Panc1 (cell line): Measurements from ENCODE around the gene PDCD4. TPM values are rescaled to one million over a fixed set of nuclear protein-coding genes. Genes with fewer than 3 reads are reported as not detected.

Experiments
- ATAC-seq: fragments of 200-7000 bp; cut with Tn5 transposase; 2 replicates; pipeline ENCODE4 v1.9.1; 2020; ENCODE audit warnings: mild to moderate bottlenecking, moderate library complexity
- BruUV-seq: library from RNA; stranded (reverse); fragments of 400-500 nt; replicated peaks from 2 replicates; lab custom pipeline; 2021; lab: Mats Ljungman, UMichigan
- CTCF ChIA-PET: fragments of 300-600 bp; sonication (Branson Sonifier 250); formaldehyde crosslinking; loops from one replicate; lab custom pipeline; 2022; ENCODE audit warnings: antibody characterized with exemption; lab: Charles Lee
- POLR2A ChIA-PET: fragments of 300-600 bp; sonication (Branson Sonifier 250); formaldehyde crosslinking; loops from one replicate; lab custom pipeline; 2022; ENCODE audit warnings: antibody characterized with exemption; lab: Charles Lee
- DNase-seq: peaks from one replicate; pipeline ENCODE4 v3.0.0-alpha.2; 2010; ENCODE audit warnings: low read depth, low spot score
- H3K27ac ChIP-seq: 2 replicates; pipeline ENCODE4 v1.5.1; 2011; ENCODE audit warnings: mild to moderate bottlenecking, low read length, inconsistent platforms
- H3K27me3 ChIP-seq: fragments of 200-500 bp; sonication (Bioruptor generic); 2 replicates; pipeline ENCODE4 v1.6.0; 2014; ENCODE audit warnings: low read length, inconsistent platforms; ENCODE audit not compliant: control insufficient read depth, insufficient read depth
- H3K36me3 ChIP-seq: fragments of 200-500 bp; sonication (Bioruptor generic); 2 replicates; pipeline ENCODE4 v1.5.1; 2014; ENCODE audit warnings: inconsistent platforms, mild to moderate bottlenecking, low read length, moderate library complexity; ENCODE audit not compliant: control insufficient read depth, insufficient read depth
- H3K4me1 ChIP-seq: 2 replicates; pipeline ENCODE4 v1.5.1; 2011; ENCODE audit warnings: inconsistent platforms, mild to moderate bottlenecking, low read length, moderate library complexity; ENCODE audit not compliant: control insufficient read depth, insufficient read depth
- H3K4me3 ChIP-seq, 2 experiments: 2 replicates each; pipeline ENCODE4 v1.5.1; 2011 to 2012; ENCODE audit warnings: low read depth in 2 of 2, low read length in 2 of 2, mild to moderate bottlenecking in 2 of 2, inconsistent platforms in 1 of 2, moderate library complexity in 1 of 2
- H3K9me3 ChIP-seq: fragments of 200-500 bp; sonication (Bioruptor generic); 2 replicates; pipeline ENCODE4 v1.5.1; 2014; ENCODE audit warnings: low read depth, mild to moderate bottlenecking, inconsistent platforms, low read length, moderate library complexity; ENCODE audit not compliant: control insufficient read depth, insufficient read depth
- POLR2AphosphoS5 ChIP-seq: IDR thresholded peaks from 2 replicates; pipeline ENCODE4 v1.6.1; 2012; ENCODE audit warnings: mild to moderate bottlenecking, low read depth, low read length, moderate library complexity
- SIN3A ChIP-seq: IDR thresholded peaks from 2 replicates; pipeline ENCODE4 v1.6.1; 2012; ENCODE audit warnings: low read depth, mild to moderate bottlenecking, low read length, moderate library complexity, borderline replicate concordance; ENCODE audit not compliant: insufficient read depth
- TCF7L2 ChIP-seq: IDR thresholded peaks from 2 replicates; pipeline ENCODE4 v1.6.1; 2011; ENCODE audit warnings: mild to moderate bottlenecking, low read depth, low read length, inconsistent platforms
- in situ Hi-C: cut with HindIII; loops from 2 replicates; pipeline ENCODE4 v1.10.0; 2016; ENCODE audit warnings: low sequenced_read_pairs, low pct_unique_long_range_greater_than_20kb
- intact Hi-C: fragments of 100-400 bp; cut with micrococcal nuclease; formaldehyde crosslinking; loops from one replicate; pipeline ENCODE4 v1.10.0; 2022; ENCODE audit not compliant: unreplicated experiment
- total RNA-seq: library from RNA; stranded (reverse); gene quantifications from one replicate; pipeline ENCODE4 v1.2.1, GENCODE V29; 2021; ENCODE audit not compliant: unreplicated experiment
- TF ChIP-seq, protein P1 (sequence below): fragments of 450-650 bp; IDR thresholded peaks from 2 replicates; pipeline ENCODE4 v1.5.1; 2017; ENCODE audit warnings: mild to moderate bottlenecking
- TF ChIP-seq, protein P2 (sequence below), 2 experiments: IDR thresholded peaks; 2 replicates each; pipeline ENCODE4 v1.6.1; 2011 to 2012; ENCODE audit warnings: low read depth in 2 of 2, control low read depth in 1 of 2, low read length in 1 of 2, mild to moderate bottlenecking in 1 of 2, moderate library complexity in 1 of 2; ENCODE audit not compliant: insufficient read depth in 1 of 2

The PDCD4 gene
- total RNA-seq, 1 experiment from 2014 or later, result 33.6 TPM

DNA sequence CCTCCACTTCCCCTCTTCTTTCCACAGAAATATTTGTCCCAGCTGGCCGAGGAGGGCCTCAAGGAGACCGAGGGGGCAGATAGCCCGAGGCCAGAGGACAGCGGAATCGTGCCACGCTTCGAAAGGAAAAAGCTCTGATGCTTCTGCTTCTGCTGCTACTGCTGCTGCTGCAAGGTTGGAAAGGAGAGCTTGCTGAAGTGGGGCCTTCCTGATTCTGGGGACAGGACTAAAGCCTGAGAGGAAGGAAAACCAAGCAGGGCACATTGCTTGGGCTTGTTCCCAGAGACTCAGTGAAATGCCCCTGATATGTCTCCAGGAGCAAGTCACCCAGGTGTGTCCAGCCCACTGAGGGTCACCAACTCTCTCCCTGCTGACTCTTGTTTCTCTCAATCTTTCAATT, 35.9 kb upstream of the PDCD4 start:
- BruUV-seq, result no TSS peak
- ATAC-seq, result no peak
- Histone ChIP-seq H3K36me3 (no peaks in the 10 kb centered on the region), H3K4me3 (no peak overlapping the region), H3K27me3 (peaks cover 2% of the 10 kb centered on the region; the same call in 1 of the 2 replicates), H3K4me1 (no peaks in the 10 kb centered on the region), H3K27ac (no peak overlapping the region), H3K9me3 (no peaks in the 10 kb centered on the region)
- TF ChIP-seq TCF7L2 (no peak), SIN3A (no peak), POLR2AphosphoS5 (no peak)
- TF ChIP-seq, protein P1, sequence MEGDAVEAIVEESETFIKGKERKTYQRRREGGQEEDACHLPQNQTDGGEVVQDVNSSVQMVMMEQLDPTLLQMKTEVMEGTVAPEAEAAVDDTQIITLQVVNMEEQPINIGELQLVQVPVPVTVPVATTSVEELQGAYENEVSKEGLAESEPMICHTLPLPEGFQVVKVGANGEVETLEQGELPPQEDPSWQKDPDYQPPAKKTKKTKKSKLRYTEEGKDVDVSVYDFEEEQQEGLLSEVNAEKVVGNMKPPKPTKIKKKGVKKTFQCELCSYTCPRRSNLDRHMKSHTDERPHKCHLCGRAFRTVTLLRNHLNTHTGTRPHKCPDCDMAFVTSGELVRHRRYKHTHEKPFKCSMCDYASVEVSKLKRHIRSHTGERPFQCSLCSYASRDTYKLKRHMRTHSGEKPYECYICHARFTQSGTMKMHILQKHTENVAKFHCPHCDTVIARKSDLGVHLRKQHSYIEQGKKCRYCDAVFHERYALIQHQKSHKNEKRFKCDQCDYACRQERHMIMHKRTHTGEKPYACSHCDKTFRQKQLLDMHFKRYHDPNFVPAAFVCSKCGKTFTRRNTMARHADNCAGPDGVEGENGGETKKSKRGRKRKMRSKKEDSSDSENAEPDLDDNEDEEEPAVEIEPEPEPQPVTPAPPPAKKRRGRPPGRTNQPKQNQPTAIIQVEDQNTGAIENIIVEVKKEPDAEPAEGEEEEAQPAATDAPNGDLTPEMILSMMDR, result no peak
- TF ChIP-seq, protein P2, sequence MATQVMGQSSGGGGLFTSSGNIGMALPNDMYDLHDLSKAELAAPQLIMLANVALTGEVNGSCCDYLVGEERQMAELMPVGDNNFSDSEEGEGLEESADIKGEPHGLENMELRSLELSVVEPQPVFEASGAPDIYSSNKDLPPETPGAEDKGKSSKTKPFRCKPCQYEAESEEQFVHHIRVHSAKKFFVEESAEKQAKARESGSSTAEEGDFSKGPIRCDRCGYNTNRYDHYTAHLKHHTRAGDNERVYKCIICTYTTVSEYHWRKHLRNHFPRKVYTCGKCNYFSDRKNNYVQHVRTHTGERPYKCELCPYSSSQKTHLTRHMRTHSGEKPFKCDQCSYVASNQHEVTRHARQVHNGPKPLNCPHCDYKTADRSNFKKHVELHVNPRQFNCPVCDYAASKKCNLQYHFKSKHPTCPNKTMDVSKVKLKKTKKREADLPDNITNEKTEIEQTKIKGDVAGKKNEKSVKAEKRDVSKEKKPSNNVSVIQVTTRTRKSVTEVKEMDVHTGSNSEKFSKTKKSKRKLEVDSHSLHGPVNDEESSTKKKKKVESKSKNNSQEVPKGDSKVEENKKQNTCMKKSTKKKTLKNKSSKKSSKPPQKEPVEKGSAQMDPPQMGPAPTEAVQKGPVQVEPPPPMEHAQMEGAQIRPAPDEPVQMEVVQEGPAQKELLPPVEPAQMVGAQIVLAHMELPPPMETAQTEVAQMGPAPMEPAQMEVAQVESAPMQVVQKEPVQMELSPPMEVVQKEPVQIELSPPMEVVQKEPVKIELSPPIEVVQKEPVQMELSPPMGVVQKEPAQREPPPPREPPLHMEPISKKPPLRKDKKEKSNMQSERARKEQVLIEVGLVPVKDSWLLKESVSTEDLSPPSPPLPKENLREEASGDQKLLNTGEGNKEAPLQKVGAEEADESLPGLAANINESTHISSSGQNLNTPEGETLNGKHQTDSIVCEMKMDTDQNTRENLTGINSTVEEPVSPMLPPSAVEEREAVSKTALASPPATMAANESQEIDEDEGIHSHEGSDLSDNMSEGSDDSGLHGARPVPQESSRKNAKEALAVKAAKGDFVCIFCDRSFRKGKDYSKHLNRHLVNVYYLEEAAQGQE (IDR thresholded peaks at IDR 0.05; ENCODE audit: insufficient read depth in 1 of 2, low read depth in 2 of 2, low read length in 1 of 2), result no peak
- CTCF ChIA-PET, result no interaction called here
- DNase-seq, result no peak
- POLR2A ChIA-PET, result no interaction called here
- intact Hi-C loops, result no loop called here
- in situ Hi-C loops, result no loop called here

DNA sequence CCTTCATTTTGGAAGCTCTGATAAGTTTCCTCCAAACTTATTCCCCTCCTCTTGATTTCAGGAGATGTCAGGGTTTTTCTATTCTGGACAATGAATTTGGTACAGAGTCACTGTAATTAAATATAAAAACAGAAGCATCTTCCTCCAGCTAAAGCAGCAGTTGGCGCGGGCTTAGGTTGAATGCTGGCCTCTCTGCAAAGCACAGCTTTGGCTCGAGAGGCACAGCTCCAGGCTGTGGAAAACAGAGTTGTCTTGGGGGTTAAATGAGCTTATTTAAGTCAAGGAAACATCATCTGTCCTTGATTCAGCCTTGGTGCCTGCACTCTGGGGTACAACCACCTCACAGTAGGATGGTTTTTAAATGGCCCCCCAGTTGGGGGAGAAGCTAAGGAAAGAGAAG, 35.0 kb upstream of the PDCD4 start:
- TF ChIP-seq SIN3A (no peak), TCF7L2 (no peak), POLR2AphosphoS5 (no peak)
- TF ChIP-seq, protein P1, result no peak
- TF ChIP-seq, protein P2 (IDR thresholded peaks at IDR 0.05; ENCODE audit: insufficient read depth in 1 of 2, low read depth in 2 of 2, low read length in 1 of 2), result no peak
- Histone ChIP-seq H3K9me3 (no peaks in the 10 kb centered on the region), H3K4me3 (no peak overlapping the region), H3K36me3 (no peaks in the 10 kb centered on the region), H3K4me1 (no peaks in the 10 kb centered on the region), H3K27ac (no peak overlapping the region), H3K27me3 (peaks cover 2% of the 10 kb centered on the region; the same call in 1 of the 2 replicates)
- ChIA-PET POLR2A (no interaction called here), CTCF (no interaction called here)
- in situ Hi-C loops, result no loop called here
- intact Hi-C loops, result no loop called here
- ATAC-seq (no peak), DNase-seq (no peak)
- no TSS peak for BruUV-seq
